SK-N-SH treated with all-trans-retinoic acid at 6 μM for 48 hours (cell line): ENCODE results near the gene BTNL3.

Experiments used
- ATAC-seq: fragments of 200-7000 bp; cut with Tn5 transposase; 3 replicates; pipeline ENCODE4 v1.9.1; 2020; ENCODE audit warnings: mild to moderate bottlenecking, moderate library complexity
- ARNTL ChIP-seq: fragments of 450-650 bp; formaldehyde crosslinking; IDR thresholded peaks from 2 replicates; pipeline ENCODE4 v1.5.0; 2020; ENCODE audit warnings: low read depth, mild to moderate bottlenecking, moderate library complexity, borderline replicate concordance
- BACH2 ChIP-seq: fragments of 250-450 bp; sonication (Bioruptor Pico); IDR thresholded peaks from 2 replicates; pipeline ENCODE4 v1.9.0; 2021; ENCODE audit warnings: mild to moderate bottlenecking, borderline replicate concordance
- CREB5 ChIP-seq: fragments of 250-450 bp; sonication (Bioruptor Pico); IDR thresholded peaks from 2 replicates; pipeline ENCODE4 v1.5.1; 2020; ENCODE audit warnings: low read depth, mild to moderate bottlenecking, moderate library complexity
- CSDC2 ChIP-seq: fragments of 250-450 bp; sonication (Bioruptor Pico); IDR thresholded peaks from 2 replicates; pipeline ENCODE4 v1.5.0; 2020; ENCODE audit warnings: mild to moderate bottlenecking, moderate library complexity
- ESRRG ChIP-seq: fragments of 250-450 bp; sonication (Bioruptor Pico); IDR thresholded peaks from 2 replicates; pipeline ENCODE4 v1.6.1; 2021; ENCODE audit warnings: mild to moderate bottlenecking
- GLIS3 ChIP-seq: fragments of 250-450 bp; sonication (Bioruptor Pico); IDR thresholded peaks from 2 replicates; pipeline ENCODE4 v1.5.0; 2020; ENCODE audit warnings: mild to moderate bottlenecking, moderate library complexity
- ISL1 ChIP-seq: fragments of 250-450 bp; sonication (Bioruptor Pico); IDR thresholded peaks from 2 replicates; pipeline ENCODE4 v2.1.2; 2022; ENCODE audit warnings: mild to moderate bottlenecking, moderate library complexity
- OSR1 ChIP-seq: fragments of 250-450 bp; sonication (Bioruptor Pico); IDR thresholded peaks from 2 replicates; pipeline ENCODE4 v1.8.0; 2022; ENCODE audit warnings: moderate library complexity, mild to moderate bottlenecking, inconsistent platforms
- PATZ1 ChIP-seq: fragments of 250-450 bp; sonication (Bioruptor Pico); IDR thresholded peaks from 2 replicates; pipeline ENCODE4 v1.8.0; 2020; ENCODE audit warnings: mild to moderate bottlenecking, moderate library complexity, borderline replicate concordance
- PPARA ChIP-seq: fragments of 250-450 bp; sonication (Bioruptor Pico); IDR thresholded peaks from 2 replicates; pipeline ENCODE4 v1.5.0; 2020; ENCODE audit warnings: mild to moderate bottlenecking, borderline replicate concordance
- RARB ChIP-seq: fragments of 250-450 bp; sonication (Bioruptor Pico); IDR thresholded peaks from 2 replicates; pipeline ENCODE4 v1.8.0; 2021; ENCODE audit warnings: mild to moderate bottlenecking, moderate library complexity
- SNAI2 ChIP-seq: fragments of 250-450 bp; sonication (Bioruptor Pico); IDR thresholded peaks from 2 replicates; pipeline ENCODE4 v1.5.0; 2020; ENCODE audit warnings: mild to moderate bottlenecking, moderate library complexity
- TCF4 ChIP-seq: fragments of 250-450 bp; sonication (Bioruptor Pico); IDR thresholded peaks from 2 replicates; pipeline ENCODE4 v1.8.0; 2021; ENCODE audit warnings: mild to moderate bottlenecking, moderate library complexity, borderline replicate concordance
- TOX ChIP-seq: fragments of 250-450 bp; sonication (Bioruptor Pico); IDR thresholded peaks from 2 replicates; pipeline ENCODE4 v1.8.0; 2021; ENCODE audit warnings: mild to moderate bottlenecking, moderate library complexity, borderline replicate concordance
- TSHZ2 ChIP-seq: fragments of 250-450 bp; sonication (Bioruptor Pico); IDR thresholded peaks from 2 replicates; pipeline ENCODE4 v1.5.0; 2020; ENCODE audit warnings: mild to moderate bottlenecking, moderate library complexity
- ZC3H10 ChIP-seq: fragments of 250-450 bp; sonication (Bioruptor Pico); IDR thresholded peaks from 2 replicates; pipeline ENCODE4 v1.5.1; 2021; ENCODE audit warnings: mild to moderate bottlenecking, moderate library complexity
- ZFP3 ChIP-seq: fragments of 250-450 bp; sonication (Bioruptor Pico); IDR thresholded peaks from 2 replicates; pipeline ENCODE4 v1.5.0; 2020; ENCODE audit warnings: mild to moderate bottlenecking, moderate library complexity
- ZFP30 ChIP-seq: fragments of 450-650 bp; formaldehyde crosslinking; IDR thresholded peaks from 2 replicates; pipeline ENCODE4 v1.5.0; 2022; ENCODE audit warnings: mild to moderate bottlenecking, moderate library complexity
- ZNF565 ChIP-seq: fragments of 450-650 bp; formaldehyde crosslinking; conservative IDR thresholded peaks from 2 replicates; pipeline ENCODE4 v1.5.0; 2020; ENCODE audit warnings: low read depth, mild to moderate bottlenecking, moderate library complexity
- ZNF70 ChIP-seq: fragments of 450-650 bp; formaldehyde crosslinking; IDR thresholded peaks from 2 replicates; pipeline ENCODE4 v1.5.0; 2020; ENCODE audit warnings: mild to moderate bottlenecking, moderate library complexity
- ZNF8 ChIP-seq: fragments of 450-650 bp; formaldehyde crosslinking; IDR thresholded peaks from 2 replicates; pipeline ENCODE4 v1.5.0; 2020; ENCODE audit warnings: mild to moderate bottlenecking, moderate library complexity
- TF ChIP-seq, protein P1 (sequence below): fragments of 250-450 bp; sonication (Bioruptor Pico); IDR thresholded peaks from 2 replicates; pipeline ENCODE4 v1.5.1; 2021; ENCODE audit warnings: mild to moderate bottlenecking, moderate library complexity
- TF ChIP-seq, protein P2 (sequence below): fragments of 250-450 bp; sonication (Bioruptor Pico); IDR thresholded peaks from 2 replicates; pipeline ENCODE4 v1.8.0; 2021; ENCODE audit warnings: low read depth, mild to moderate bottlenecking, moderate library complexity, borderline replicate concordance

Gene BTNL3

GRCh38 chr5:180988592-180988991 is at the start of gene BTNL3:
Gene BTNL3 (plus strand): TSS chr5:180988846. CDS start chr5:180989029, 183 bp downstream.
- TF ChIP-seq, protein P1, sequence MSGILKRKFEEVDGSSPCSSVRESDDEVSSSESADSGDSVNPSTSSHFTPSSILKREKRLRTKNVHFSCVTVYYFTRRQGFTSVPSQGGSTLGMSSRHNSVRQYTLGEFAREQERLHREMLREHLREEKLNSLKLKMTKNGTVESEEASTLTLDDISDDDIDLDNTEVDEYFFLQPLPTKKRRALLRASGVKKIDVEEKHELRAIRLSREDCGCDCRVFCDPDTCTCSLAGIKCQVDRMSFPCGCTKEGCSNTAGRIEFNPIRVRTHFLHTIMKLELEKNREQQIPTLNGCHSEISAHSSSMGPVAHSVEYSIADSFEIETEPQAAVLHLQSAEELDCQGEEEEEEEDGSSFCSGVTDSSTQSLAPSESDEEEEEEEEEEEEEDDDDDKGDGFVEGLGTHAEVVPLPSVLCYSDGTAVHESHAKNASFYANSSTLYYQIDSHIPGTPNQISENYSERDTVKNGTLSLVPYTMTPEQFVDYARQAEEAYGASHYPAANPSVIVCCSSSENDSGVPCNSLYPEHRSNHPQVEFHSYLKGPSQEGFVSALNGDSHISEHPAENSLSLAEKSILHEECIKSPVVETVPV (CRISPR knock-in tag): no peak
- no peak for TF ChIP-seq ESRRG (CRISPR knock-in tag)
- no peak for TF ChIP-seq ZC3H10 (CRISPR knock-in tag)
- TF ChIP-seq RARB (CRISPR knock-in tag): no peak
- TF ChIP-seq CREB5: no peak
- TF ChIP-seq ZFP3 (CRISPR knock-in tag): no peak
- no peak for TF ChIP-seq ISL1
- no peak for TF ChIP-seq ZFP30
- no peak for TF ChIP-seq GLIS3 (CRISPR knock-in tag)
- no peak for TF ChIP-seq TOX (CRISPR knock-in tag)
- TF ChIP-seq ARNTL (CRISPR knock-in tag): no peak
- TF ChIP-seq ZNF8 (CRISPR knock-in tag): no peak
- no peak for TF ChIP-seq BACH2 (CRISPR knock-in tag)
- TF ChIP-seq ZNF70: no peak
- no peak for TF ChIP-seq TCF4 (CRISPR knock-in tag)
- TF ChIP-seq PATZ1: no peak
- TF ChIP-seq OSR1: no peak
- no peak for ATAC-seq

- ATAC-seq: no peak
- TF ChIP-seq ARNTL (CRISPR knock-in tag) (no peak), PPARA (CRISPR knock-in tag) (no peak), BACH2 (CRISPR knock-in tag) (no peak)
- TF ChIP-seq, all 23 proteins: peak for 0
Measured at GRCh38 chr5:180950291-180950949, 38.2 kb upstream of the BTNL3 start.

GRCh38 chr5:180959661-180960060 is 29.0 kb upstream of the BTNL3 start:
- TF ChIP-seq OSR1: no peak
- TF ChIP-seq ZNF70: no peak
- TF ChIP-seq, protein P1 (CRISPR knock-in tag): no peak
- no peak for TF ChIP-seq RARB (CRISPR knock-in tag)
- TF ChIP-seq SNAI2 (CRISPR knock-in tag): no peak
- TF ChIP-seq ESRRG (CRISPR knock-in tag): no peak
- TF ChIP-seq, protein P2, sequence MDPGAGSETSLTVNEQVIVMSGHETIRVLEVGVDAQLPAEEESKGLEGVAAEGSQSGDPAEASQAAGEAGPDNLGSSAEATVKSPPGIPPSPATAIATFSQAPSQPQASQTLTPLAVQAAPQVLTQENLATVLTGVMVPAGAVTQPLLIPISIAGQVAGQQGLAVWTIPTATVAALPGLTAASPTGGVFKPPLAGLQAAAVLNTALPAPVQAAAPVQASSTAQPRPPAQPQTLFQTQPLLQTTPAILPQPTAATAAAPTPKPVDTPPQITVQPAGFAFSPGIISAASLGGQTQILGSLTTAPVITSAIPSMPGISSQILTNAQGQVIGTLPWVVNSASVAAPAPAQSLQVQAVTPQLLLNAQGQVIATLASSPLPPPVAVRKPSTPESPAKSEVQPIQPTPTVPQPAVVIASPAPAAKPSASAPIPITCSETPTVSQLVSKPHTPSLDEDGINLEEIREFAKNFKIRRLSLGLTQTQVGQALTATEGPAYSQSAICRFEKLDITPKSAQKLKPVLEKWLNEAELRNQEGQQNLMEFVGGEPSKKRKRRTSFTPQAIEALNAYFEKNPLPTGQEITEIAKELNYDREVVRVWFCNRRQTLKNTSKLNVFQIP (CRISPR knock-in tag): no peak
- TF ChIP-seq ZFP3 (CRISPR knock-in tag): no peak
- TF ChIP-seq TSHZ2 (CRISPR knock-in tag): no peak
- no peak for TF ChIP-seq GLIS3 (CRISPR knock-in tag)
- no peak for TF ChIP-seq ZC3H10 (CRISPR knock-in tag)
- no peak for TF ChIP-seq PPARA (CRISPR knock-in tag)
- TF ChIP-seq ISL1: no peak
- TF ChIP-seq TOX (CRISPR knock-in tag): no peak
- TF ChIP-seq PATZ1: no peak
- TF ChIP-seq ZNF565 (CRISPR knock-in tag): no peak
- TF ChIP-seq CREB5: no peak
- TF ChIP-seq CSDC2 (CRISPR knock-in tag): no peak
- no peak for TF ChIP-seq ZFP30
- ATAC-seq: no peak
